ENCODE measurements around the gene PRICKLE1.

Gene PRICKLE1

GRCh38 chr12:42534184-42534838 lies 55.2 kb downstream of the PRICKLE1 start:
- no peak overlapping the region for H3K4me3 ChIP-seq (ENCODE audit: low read depth, low read length)
- TF ChIP-seq CTCF (IDR thresholded peaks at IDR 0.05; ENCODE audit: low read depth, low read length), result no peak

GRCh38 chr12:42530284-42530683 lies 59.3 kb downstream of the PRICKLE1 start:
- no peak overlapping the region for H3K4me3 ChIP-seq (ENCODE audit: low read depth, low read length)
- TF ChIP-seq CTCF (IDR thresholded peaks at IDR 0.05; ENCODE audit: low read depth, low read length), result no peak

DNA sequence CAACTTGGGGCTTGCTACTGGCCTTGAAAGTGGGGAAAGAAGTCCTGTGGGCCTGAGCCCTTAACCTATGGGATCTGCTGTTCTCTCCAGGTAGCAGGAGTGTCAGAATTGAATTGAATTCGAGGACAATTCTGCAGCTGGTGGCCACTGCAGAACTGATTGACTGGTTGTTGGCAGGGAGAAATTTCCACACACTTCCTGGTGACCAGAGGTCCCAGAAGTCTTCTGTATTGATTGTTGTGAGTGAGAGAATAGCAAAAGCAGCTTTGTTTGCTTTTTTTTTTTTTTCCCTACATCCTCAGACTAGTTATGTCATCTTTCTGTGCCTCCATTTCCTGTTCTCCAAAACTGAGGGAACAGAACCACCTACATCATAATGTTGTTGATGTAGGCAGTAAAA lies 64.1 kb downstream of the PRICKLE1 start:
- no peak for TF ChIP-seq CTCF (IDR thresholded peaks at IDR 0.05; ENCODE audit: low read depth, low read length)
- H3K4me3 ChIP-seq (ENCODE audit: low read depth, low read length), result no peak overlapping the region

DNA sequence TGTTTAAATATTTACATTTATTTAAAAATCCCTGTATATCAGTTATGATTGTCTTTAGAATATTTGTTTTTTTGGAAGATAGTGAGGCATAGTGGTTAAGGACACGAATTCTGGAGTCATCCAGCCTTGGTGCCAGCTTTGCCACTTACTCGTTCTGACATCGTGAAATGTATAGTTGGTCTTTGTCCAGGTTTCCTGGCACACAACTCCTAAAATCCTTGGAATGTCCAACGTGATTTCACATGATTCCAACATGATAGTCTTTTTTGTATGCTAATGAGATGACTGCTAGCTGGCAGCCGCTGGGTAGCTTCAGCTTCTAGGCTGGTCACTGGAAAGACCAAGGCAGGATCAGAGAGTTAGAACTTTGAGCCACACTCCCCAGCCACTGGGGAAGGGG lies 64.8 kb downstream of the PRICKLE1 start:
- TF ChIP-seq CTCF (IDR thresholded peaks at IDR 0.05; ENCODE audit: low read depth, low read length), result no peak
- H3K4me3 ChIP-seq (ENCODE audit: low read depth, low read length), result no peak overlapping the region

DNA sequence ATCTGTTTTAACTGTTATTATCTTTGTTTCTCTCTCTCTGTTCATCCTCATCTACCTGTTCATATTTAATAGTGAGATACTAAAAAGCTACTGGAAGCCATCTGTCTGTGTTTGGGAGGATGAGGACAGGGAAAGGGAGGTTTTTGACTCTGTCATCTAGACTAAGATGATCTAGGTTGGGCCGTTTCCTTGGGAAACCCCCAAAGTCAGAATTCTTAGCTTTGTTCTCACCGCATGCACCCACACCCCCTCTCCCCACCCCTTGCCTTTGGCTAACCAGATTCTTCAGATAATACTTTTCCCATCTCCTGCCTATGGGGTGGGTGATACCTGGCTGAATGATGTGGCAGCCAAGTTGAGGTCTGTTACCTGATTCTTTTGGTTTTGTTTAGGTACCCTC lies 73.0 kb downstream of the PRICKLE1 start:
- H3K4me3 ChIP-seq (ENCODE audit: low read depth, low read length), result no peak overlapping the region
- TF ChIP-seq CTCF (IDR thresholded peaks at IDR 0.05; ENCODE audit: low read depth, low read length), result no peak

GRCh38 chr12:42511656-42512055 lies 77.9 kb downstream of the PRICKLE1 start:
- H3K4me3 ChIP-seq (ENCODE audit: low read depth, low read length), result no peak overlapping the region
- no peak for TF ChIP-seq CTCF (IDR thresholded peaks at IDR 0.05; ENCODE audit: low read depth, low read length)

DNA sequence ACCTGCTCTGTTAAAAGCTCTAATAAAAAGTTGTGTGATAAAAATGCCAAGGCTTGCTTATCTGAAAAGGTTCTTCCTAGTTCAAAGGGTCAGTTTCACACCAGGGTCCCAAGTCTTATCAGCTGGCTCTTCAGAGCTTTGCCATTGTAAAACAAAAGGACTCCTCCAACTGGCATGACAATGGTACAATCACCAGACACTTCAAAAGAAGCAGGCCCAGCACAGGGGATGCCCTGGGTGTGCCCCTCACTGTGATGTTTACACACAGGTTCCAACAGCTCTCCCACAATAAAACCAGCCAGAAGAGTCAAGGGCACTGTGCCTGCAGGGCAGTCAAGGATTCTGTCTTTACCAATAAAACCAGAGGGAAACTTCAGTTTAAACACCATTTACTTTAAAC lies 78.7 kb downstream of the PRICKLE1 start:
- H3K4me3 ChIP-seq (ENCODE audit: low read depth, low read length), result no peak overlapping the region
- TF ChIP-seq CTCF (IDR thresholded peaks at IDR 0.05; ENCODE audit: low read depth, low read length), result no peak
